HepG2 (cell line): ENCODE results near the gene RAPGEF2. TPM values are rescaled to one million over a fixed set of nuclear protein-coding genes. Genes with fewer than 3 reads are reported as not detected.

ENCODE experiments used
- ATAC-seq: fragments of 200-7000 bp; cut with Tn5 transposase; 3 replicates; pipeline ENCODE4 v1.9.1; 2020; ENCODE audit warnings: mild to moderate bottlenecking, moderate library complexity
- BruUV-seq: library from RNA; stranded (reverse); fragments of 400-500 nt; replicated peaks from 2 replicates; lab custom pipeline; 2021; lab: Mats Ljungman, UMichigan
- CTCF ChIA-PET: fragments of 300-600 bp; formaldehyde crosslinking; extraction: SDS; loops from one replicate; lab custom pipeline; 2021; ENCODE audit warnings: low total read pairs, inconsistent platforms, low intra/inter-chr PET ratio; lab: Yijun Ruan, JAX
- POLR2A ChIA-PET: fragments of 350-600 bp; sonication (Branson Sonifier 250); formaldehyde crosslinking; loops from one replicate; lab custom pipeline; 2020; ENCODE audit warnings: antibody characterized with exemption, inconsistent platforms; lab: Yijun Ruan, JAX
- DNase-seq: peaks from one replicate; pipeline ENCODE4 v3.0.0-alpha.2; 2015; ENCODE audit warnings: low spot score
- FAIRE-seq: peaks from 3 replicates; lab custom pipeline; 2011; peaks lifted over from hg19 to GRCh38; lab: Jason Lieb, UNC
- H2AFZ ChIP-seq: one replicate; pipeline ENCODE4 v1.6.1; 2011; ENCODE audit warnings: low read length, inconsistent platforms
- H3K27ac ChIP-seq: fragments of 300-600 bp; 3 replicates; pipeline ENCODE4 v1.8.0; 2011; ENCODE audit warnings: mixed run types, mild to moderate bottlenecking, mixed read lengths, low read length, inconsistent platforms; ENCODE audit not compliant: insufficient read depth; ENCODE audit errors: extremely low read length
- H3K27me3 ChIP-seq, 2 experiments: fragments of 200-600 bp in 1 of 2; 2 replicates in 1 of 2; 3 replicates in 1 of 2; pipeline versions ENCODE4 v1.6.0 to v1.8.0; 2011; ENCODE audit warnings: low read length in 2 of 2, mild to moderate bottlenecking in 2 of 2, moderate library complexity in 2 of 2, inconsistent platforms in 1 of 2; ENCODE audit not compliant: insufficient read depth in 2 of 2, control insufficient read depth in 1 of 2
- H3K36me3 ChIP-seq, 2 experiments: fragments of 200-600 bp in 1 of 2; replicated peaks in 1 of 2; 2 replicates in 1 of 2; 3 replicates in 1 of 2; pipeline versions ENCODE4 v1.5.1 to v1.8.0; 2011; ENCODE audit warnings: low read length in 2 of 2, inconsistent platforms in 1 of 2; ENCODE audit not compliant: insufficient read depth in 2 of 2, control insufficient read depth in 1 of 2
- H3K4me1 ChIP-seq: 2 replicates; pipeline ENCODE4 v1.5.1; 2012; ENCODE audit warnings: low read length, inconsistent platforms; ENCODE audit not compliant: insufficient read depth
- H3K4me2 ChIP-seq: 2 replicates; pipeline ENCODE4 v1.6.0; 2011; ENCODE audit warnings: low read depth, low read length, inconsistent platforms
- H3K4me3 ChIP-seq, 3 experiments: fragments of 200-600 bp in 1 of 3; sonication (generic), shearing (Covaris generic) in 1 of 3; replicated peaks in 1 of 3; 2 replicates each; pipeline ENCODE4 v1.5.1; 2011 to 2016; ENCODE audit warnings: low read length in 3 of 3, inconsistent platforms in 2 of 3, low read depth in 2 of 3, mild to moderate bottlenecking in 2 of 3, control low read depth in 1 of 3, mixed read lengths in 1 of 3; ENCODE audit not compliant: insufficient read depth in 1 of 3
- H3K79me2 ChIP-seq: one replicate; pipeline ENCODE4 v1.6.1; 2011; ENCODE audit warnings: low read length, inconsistent platforms; ENCODE audit not compliant: insufficient read depth
- H3K9ac ChIP-seq: 2 replicates; pipeline ENCODE4 v1.6.0; 2011; ENCODE audit warnings: mild to moderate bottlenecking, low read depth, low read length, inconsistent platforms; ENCODE audit not compliant: insufficient read depth
- H3K9me3 ChIP-seq: 2 replicates; pipeline ENCODE4 v1.5.1; 2012; ENCODE audit warnings: mild to moderate bottlenecking, low read length
- H4K20me1 ChIP-seq: 2 replicates; pipeline ENCODE4 v1.6.0; 2011; ENCODE audit warnings: inconsistent platforms, mild to moderate bottlenecking, low read length, moderate library complexity; ENCODE audit not compliant: insufficient read depth
- DMAP1 ChIP-seq: IDR thresholded peaks from 2 replicates; pipeline ENCODE4 v1.6.1; 2016
- FOXP4 ChIP-seq: sonication (generic); formaldehyde crosslinking; IDR thresholded peaks from 2 replicates; pipeline ENCODE4 v1.4.0; 2020; ENCODE audit warnings: missing genetic modification reagents
- HCFC1 ChIP-seq: fragments of 150-350 bp; IDR thresholded peaks from 2 replicates; pipeline ENCODE4 v1.6.1; 2014; ENCODE audit warnings: low read depth, low read length
- KAT7 ChIP-seq: IDR thresholded peaks from 2 replicates; pipeline ENCODE4 v1.6.1; 2018; ENCODE audit warnings: borderline replicate concordance, missing compliant biosample characterization
- MAFK ChIP-seq, 2 experiments: IDR thresholded peaks in 1 of 2; conservative IDR thresholded peaks in 1 of 2; 2 replicates each; pipeline ENCODE4 v1.6.1; 2011; ENCODE audit warnings: improper control_type of control experiment in 2 of 2, low read length in 2 of 2
- MIER3 ChIP-seq: IDR thresholded peaks from 2 replicates; pipeline ENCODE4 v1.6.1; 2016; ENCODE audit warnings: missing compliant biosample characterization, borderline replicate concordance
- PHB2 ChIP-seq: fragments of 450-650 bp; IDR thresholded peaks from 2 replicates; pipeline ENCODE4 v1.6.1; 2018; ENCODE audit not compliant: partially characterized antibody
- PHF21A ChIP-seq: sonication (generic); formaldehyde crosslinking; IDR thresholded peaks from 2 replicates; pipeline ENCODE4 v1.5.0; 2020; ENCODE audit warnings: mild to moderate bottlenecking, missing genetic modification reagents
- SALL2 ChIP-seq: sonication (generic); formaldehyde crosslinking; IDR thresholded peaks from 2 replicates; pipeline ENCODE4 v1.8.1; 2023; ENCODE audit warnings: mild to moderate bottlenecking, missing genetic modification reagents, inconsistent platforms
- SPEN ChIP-seq: sonication (generic); formaldehyde crosslinking; IDR thresholded peaks from 2 replicates; pipeline ENCODE4 v1.5.1; 2020; ENCODE audit warnings: low read depth, mild to moderate bottlenecking, missing genetic modification reagents
- ZBTB7A ChIP-seq: sonication (generic); formaldehyde crosslinking; IDR thresholded peaks from 2 replicates; pipeline ENCODE4 v1.8.0; 2022; ENCODE audit warnings: mild to moderate bottlenecking, missing genetic modification reagents
- ZKSCAN5 ChIP-seq: sonication (generic); formaldehyde crosslinking; IDR thresholded peaks from 2 replicates; pipeline ENCODE4 v1.5.1; 2020; ENCODE audit warnings: mild to moderate bottlenecking, missing genetic modification reagents
- ZMAT3 ChIP-seq: sonication (generic); formaldehyde crosslinking; conservative IDR thresholded peaks from 2 replicates; pipeline ENCODE4 v1.7.0; 2021; ENCODE audit warnings: missing genetic modification reagents
- ZNF121 ChIP-seq: sonication (generic); formaldehyde crosslinking; IDR thresholded peaks from 2 replicates; pipeline ENCODE4 v1.5.0; 2020; ENCODE audit warnings: mild to moderate bottlenecking, missing genetic modification reagents
- ZNF124 ChIP-seq: sonication (generic); formaldehyde crosslinking; IDR thresholded peaks from 2 replicates; pipeline ENCODE4 v1.4.0; 2020; ENCODE audit warnings: missing genetic modification reagents
- ZNF234 ChIP-seq: sonication (generic); formaldehyde crosslinking; conservative IDR thresholded peaks from 2 replicates; pipeline ENCODE4 v1.5.1; 2020; ENCODE audit warnings: mild to moderate bottlenecking, missing genetic modification reagents
- ZNF468 ChIP-seq: sonication (generic); formaldehyde crosslinking; IDR thresholded peaks from 2 replicates; pipeline ENCODE4 v1.8.0; 2022; ENCODE audit warnings: mild to moderate bottlenecking, moderate library complexity, missing genetic modification reagents
- ZNF780A ChIP-seq: sonication (generic); formaldehyde crosslinking; IDR thresholded peaks from 2 replicates; pipeline ENCODE4 v1.8.0; 2022; ENCODE audit warnings: mild to moderate bottlenecking, missing genetic modification reagents, moderate library complexity
- WGBS: methylation state at CpG from one replicate; pipeline ENCODE4 v1.1.6; 2017; ENCODE audit warnings: low lambda C conversion rate; 5-methylcytosine and 5-hydroxymethylcytosine counted together
- in situ Hi-C: cut with HindIII; loops from 2 replicates; pipeline ENCODE4 v1.10.0; 2017; ENCODE audit warnings: low pct_unique_long_range_greater_than_20kb; ENCODE audit not compliant: extremely low pct_ligation_motif_present
- intact Hi-C: fragments of 100-400 bp; cut with micrococcal nuclease; formaldehyde crosslinking; loops from one replicate; pipeline ENCODE4 v1.10.0; 2022; ENCODE audit not compliant: unreplicated experiment
- polyA plus RNA-seq, 8 experiments: library from polyadenylated mRNA; depleted of rRNA in 3 of 8; stranded (reverse) in 7 of 8; unstranded in 1 of 8; fragments of >200 nt; fragmentation: Illumina TruSeq in 4 of 8; extraction: Trizol in 4 of 8; gene quantifications; 2 replicates each; pipeline versions ENCODE4 v1.2.1 to v1.2.3, GENCODE V29; 2011 to 2016; ENCODE audit warnings: low read depth in 4 of 8, missing spikeins in 1 of 8, mixed read lengths in 1 of 8; ENCODE audit not compliant: insufficient read depth in 1 of 8
- total RNA-seq, 5 experiments: library from RNA; depleted of rRNA; stranded (reverse); fragments of >200 nt; fragmentation: Illumina TruSeq; extraction: Trizol; gene quantifications; 2 replicates each; pipeline ENCODE4 v1.2.3, GENCODE V29; 2016; ENCODE audit warnings: low read depth in 1 of 5
- TF ChIP-seq, protein P1 (sequence below): sonication (generic); formaldehyde crosslinking; IDR thresholded peaks from 2 replicates; pipeline ENCODE4 v1.8.1; 2023; ENCODE audit warnings: mild to moderate bottlenecking, inconsistent platforms, moderate library complexity, missing genetic modification reagents, borderline replicate concordance
- TF ChIP-seq, protein P2 (sequence below): sonication (generic); formaldehyde crosslinking; IDR thresholded peaks from 2 replicates; pipeline ENCODE4 v1.8.1; 2023; ENCODE audit warnings: mild to moderate bottlenecking, missing genetic modification reagents

Gene RAPGEF2
- total and polyA plus RNA-seq, 2 of the 13 experiments (the other 11 are each of a cell fraction or from before 2014, with no cell fraction given) = 19.2 to 23.0 TPM

- TF ChIP-seq, protein P1, sequence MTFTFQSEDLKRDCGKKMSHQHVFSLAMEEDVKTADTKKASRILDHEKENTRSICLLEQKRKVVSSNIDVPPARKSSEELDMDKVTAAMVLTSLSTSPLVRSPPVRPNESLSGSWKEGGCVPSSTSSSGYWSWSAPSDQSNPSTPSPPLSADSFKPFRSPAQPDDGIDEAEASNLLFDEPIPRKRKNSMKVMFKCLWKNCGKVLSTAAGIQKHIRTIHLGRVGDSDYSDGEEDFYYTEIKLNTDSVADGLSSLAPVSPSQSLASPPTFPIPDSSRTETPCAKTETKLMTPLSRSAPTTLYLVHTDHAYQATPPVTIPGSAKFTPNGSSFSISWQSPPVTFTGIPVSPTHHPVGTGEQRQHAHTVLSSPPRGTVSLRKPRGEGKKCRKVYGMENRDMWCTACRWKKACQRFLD (CRISPR knock-in tag) = no peak
These were observed 225.9 kb downstream of the RAPGEF2 start (continued) for GRCh38 chr4:159328766-159329165.

DNA sequence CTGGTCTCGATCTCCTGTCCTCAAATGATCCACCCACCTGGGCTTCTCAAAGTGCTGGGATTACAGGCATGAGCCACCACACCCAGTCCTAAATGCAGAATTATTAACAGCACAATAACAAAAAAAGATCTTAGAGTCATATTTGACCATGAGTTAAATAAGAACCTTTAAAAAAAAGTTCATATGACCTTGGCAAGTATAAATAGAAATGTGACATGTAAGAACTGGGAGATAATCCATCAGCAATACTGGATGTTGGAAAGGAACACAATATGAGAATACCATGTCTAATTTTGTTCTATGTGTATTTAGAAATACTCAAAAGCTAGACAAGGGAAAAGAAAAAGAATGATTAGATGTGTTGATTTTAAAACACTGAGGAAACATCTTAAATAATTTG is 231.6 kb downstream of the RAPGEF2 start:
- 88% methylated on average over 1 of the region's 1 CpG for WGBS
- in situ Hi-C loops (no loop called here), intact Hi-C loops (no loop called here)
- BruUV-seq = no TSS peak
- Histone ChIP-seq H3K36me3 (peaks cover 7 to 26% of the 10 kb centered on the region in 2 experiments), H3K4me3 (no peak overlapping the region), H3K27ac (no peak overlapping the region), H3K79me2 (no peaks in the 10 kb centered on the region), H3K9me3 (no peaks in the 10 kb centered on the region), H3K27me3 (no peaks in the 10 kb centered on the region), H2AFZ (no peak overlapping the region), H3K9ac (no peak overlapping the region), H3K4me2 (no peak overlapping the region), H4K20me1 (no peaks in the 10 kb centered on the region), H3K4me1 (no peaks in the 10 kb centered on the region)
- ChIA-PET CTCF (no interaction called here), POLR2A (no interaction called here)
- no peak for FAIRE-seq
- ATAC-seq = no peak
- DNase-seq = no peak
- TF ChIP-seq ZMAT3 (CRISPR knock-in tag) (no peak), PHB2 (no peak), SPEN (CRISPR knock-in tag) (no peak), ZKSCAN5 (no peak), ZNF468 (CRISPR knock-in tag) (no peak), FOXP4 (no peak), ZBTB7A (no peak), ZNF234 (CRISPR knock-in tag) (no peak), ZNF124 (CRISPR knock-in tag) (no peak), HCFC1 (no peak), ZNF121 (CRISPR knock-in tag) (no peak), MAFK (conservative IDR thresholded peaks at IDR 0.05 in 1 of 2, IDR thresholded peaks at IDR 0.05 in 1 of 2; ENCODE audit: low read length in 2 of 2) (no peak), KAT7 (CRISPR knock-in tag) (no peak), ZNF780A (CRISPR knock-in tag) (no peak), DMAP1 (no peak), MIER3 (no peak), SALL2 (CRISPR knock-in tag) (no peak), PHF21A (CRISPR knock-in tag) (no peak)
- TF ChIP-seq, protein P2, sequence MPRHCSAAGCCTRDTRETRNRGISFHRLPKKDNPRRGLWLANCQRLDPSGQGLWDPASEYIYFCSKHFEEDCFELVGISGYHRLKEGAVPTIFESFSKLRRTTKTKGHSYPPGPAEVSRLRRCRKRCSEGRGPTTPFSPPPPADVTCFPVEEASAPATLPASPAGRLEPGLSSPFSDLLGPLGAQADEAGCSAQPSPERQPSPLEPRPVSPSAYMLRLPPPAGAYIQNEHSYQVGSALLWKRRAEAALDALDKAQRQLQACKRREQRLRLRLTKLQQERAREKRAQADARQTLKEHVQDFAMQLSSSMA = no peak
